Central memory CD4-positive, alpha-beta T cell (primary cell): ENCODE data around the gene QPCTL.
"Not testable (repeated sequence)": the region's sequence is repeated elsewhere in the genome, so short reads cannot be mapped to it uniquely, and the experiment has no call there.

Source experiments
- DNase-seq: peaks from one replicate; pipeline ENCODE4 v3.0.0; 2022

QPCTL gene

DNA sequence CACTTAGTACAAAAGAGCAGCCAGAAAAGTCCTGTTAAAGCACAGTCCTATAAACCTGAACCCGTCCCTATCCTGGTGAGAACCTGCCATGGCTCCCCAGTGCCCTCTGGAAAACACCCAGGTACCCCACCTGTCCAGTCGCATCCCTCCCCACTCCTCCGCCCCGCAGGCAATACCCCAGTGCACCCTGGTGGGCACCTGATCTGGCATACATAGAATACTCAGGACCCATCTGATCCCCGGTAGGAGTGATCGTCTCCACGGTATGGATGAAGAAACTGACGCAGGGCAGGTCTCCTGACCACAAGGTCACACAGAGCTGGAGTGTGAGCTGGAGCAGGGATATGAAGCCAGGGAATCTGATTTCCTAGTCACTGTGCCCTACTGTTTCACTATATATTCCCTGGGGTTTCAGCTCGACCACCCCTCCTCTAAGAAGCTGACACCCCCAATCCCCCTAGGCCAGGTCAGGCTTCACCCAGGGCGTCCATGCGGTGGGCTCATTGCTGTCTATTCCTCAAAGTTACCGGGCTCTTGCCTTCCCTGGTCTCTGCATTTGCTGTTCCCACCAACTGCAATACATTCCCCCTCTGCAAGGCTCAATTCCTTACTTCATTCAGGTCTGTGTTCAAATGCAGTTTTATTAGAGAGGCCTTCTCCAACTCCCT is 25.7 kb downstream of the QPCTL start:
- DNase-seq = no peak

DNA sequence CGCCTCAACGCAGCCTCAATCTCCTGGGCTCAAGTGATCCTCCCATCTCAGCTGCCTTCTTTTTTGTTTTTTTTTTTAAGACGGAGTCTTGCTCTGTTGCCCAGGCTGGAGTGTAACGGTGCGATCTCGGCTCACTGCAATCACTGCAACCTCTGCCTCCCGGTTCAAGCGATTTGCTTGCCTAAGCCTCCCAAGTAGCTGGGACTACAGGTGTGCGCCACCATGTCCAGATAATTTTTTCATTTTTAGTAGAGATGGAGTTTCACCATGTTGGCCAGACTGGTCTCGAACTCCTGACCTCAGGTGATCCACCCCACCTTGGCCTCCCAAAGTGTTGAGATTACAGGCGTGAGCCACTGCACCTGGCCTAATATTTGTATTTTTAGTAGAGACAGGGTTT is 27.6 kb downstream of the QPCTL start:
- not testable (repeated sequence) for DNase-seq

DNA sequence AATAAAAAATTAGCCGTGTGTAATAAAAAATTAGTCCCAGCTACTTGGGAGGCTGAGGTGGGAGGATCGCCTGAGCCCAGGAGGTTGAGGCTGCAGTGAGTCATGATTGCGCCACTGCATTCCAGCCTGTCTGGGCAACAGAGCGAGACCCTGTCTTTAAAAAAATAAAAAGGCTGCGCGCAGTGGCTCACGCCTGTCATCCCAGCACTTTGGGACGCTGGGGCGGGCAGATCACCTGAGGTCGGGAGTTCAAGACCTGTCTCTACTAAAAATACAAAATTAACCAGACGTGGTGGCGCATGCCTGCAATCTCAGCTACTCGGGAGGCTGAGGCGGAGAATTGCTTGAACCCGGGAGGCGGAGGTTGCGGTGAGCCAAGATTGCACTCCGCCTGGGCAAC is 36.2 kb downstream of the QPCTL start:
- DNase-seq = not testable (repeated sequence)

DNA sequence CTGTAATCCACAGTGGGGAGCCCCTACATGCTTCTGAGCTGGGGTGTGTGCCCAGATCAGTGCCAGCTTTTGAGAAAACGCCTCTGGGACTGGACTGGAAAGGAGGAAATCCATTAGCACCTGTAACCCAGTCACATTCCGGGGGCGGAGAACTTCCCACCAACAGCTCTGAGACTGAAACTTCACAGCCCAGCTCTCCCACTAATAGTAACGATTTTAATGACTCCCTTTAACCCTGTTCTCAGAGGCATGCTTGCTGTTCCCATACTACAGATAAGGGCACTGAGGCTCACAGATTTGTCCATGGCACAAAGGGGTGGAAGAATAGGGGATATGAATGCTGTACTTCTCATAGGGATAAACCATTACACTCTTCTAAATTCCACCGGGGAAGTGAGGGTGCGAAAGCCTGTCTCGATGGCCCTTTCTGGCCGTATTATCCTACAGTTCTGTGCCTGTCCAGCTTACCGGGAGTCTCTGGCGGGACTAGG is 37.4 kb downstream of the QPCTL start:
- DNase-seq = no peak

DNA sequence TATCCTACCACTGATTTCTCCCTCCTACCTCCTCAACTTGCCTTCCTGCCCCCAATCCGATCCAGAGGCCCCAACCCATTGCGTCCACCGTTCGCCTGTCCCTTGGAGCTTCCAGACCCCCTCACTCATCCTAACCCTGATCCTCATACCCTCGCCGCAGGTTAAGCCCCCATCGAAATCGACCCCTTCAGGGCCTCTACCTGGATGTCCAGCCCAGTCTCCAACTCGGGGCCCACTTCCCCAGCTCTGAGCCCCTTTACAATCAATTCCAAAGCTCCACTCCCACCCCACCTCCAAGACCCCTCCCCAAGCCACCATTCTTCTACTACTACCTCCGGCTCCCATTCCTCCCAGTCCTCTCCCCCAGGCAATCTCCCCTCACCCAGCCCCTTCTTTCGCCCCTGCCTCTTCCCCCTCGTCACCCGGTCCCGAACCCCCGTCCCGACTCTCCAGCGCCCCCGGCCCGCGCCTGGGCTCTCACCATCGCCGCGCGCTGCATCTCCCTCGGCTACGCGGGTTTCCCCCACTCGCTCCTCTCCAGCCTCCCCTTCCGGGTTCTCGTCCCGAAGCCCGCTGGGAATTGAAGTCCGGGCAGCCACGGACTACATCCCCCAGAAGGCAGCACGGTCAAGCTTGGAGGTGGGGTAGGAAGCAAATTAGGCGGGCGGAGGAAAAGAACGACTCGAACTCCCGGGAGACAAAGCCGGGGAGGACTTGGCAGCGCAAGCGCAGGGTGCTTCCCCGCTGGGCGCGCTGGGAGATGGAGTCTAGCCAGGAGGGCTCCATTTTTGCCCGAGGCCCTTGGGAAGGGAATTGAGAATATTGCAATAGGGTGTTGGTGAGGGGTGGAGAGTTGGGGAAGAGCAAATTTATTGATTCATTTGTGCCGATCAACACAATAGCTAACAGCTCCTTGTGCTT is 38.2 kb downstream of the QPCTL start, which contains the start of gene FBXO46:
Gene FBXO46 (minus strand): TSS at position 529 of the 921 bp plus-strand sequence. CDS start 17,401 bp downstream, outside the sequence.
- peak; percentile 91 for DNase-seq

DNA sequence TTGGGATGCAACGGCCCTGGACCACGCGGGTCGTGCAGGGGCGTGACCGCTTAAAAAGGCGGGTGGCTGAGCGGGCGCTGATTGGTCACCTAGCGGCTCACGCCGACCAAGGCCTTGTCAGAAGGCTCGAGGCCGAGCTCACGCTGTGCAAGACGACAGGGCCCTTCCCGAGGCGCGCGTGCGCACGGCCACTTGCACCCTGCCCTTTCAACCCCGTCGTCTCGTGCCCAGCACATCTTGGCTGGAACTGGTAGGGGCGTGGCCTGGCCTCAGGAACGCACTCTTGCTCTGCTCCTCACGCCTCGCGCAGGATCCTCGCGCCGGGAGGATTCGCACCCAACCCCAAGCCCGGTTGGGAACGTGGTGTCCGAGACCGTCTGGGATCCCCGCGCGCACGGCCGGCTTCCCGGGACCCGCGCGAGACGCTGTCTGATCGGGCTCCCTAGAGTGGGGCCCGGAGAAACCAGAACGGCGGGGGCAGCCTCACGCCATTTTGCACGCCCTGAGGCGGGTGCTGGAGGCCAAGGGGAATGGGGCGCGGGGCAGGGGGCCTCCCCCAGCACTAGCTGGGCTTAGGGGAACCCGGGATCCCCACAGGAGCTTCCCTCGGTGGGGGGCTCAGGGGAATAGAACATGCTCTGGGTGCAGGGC is 40.8 kb downstream of the QPCTL start, which contains the start of gene MEIOSIN:
Gene MEIOSIN (plus strand): TSS at position 280 of the 651 bp plus-strand sequence. CDS start 1,938 bp downstream, outside the sequence.
- no peak for DNase-seq

DNA sequence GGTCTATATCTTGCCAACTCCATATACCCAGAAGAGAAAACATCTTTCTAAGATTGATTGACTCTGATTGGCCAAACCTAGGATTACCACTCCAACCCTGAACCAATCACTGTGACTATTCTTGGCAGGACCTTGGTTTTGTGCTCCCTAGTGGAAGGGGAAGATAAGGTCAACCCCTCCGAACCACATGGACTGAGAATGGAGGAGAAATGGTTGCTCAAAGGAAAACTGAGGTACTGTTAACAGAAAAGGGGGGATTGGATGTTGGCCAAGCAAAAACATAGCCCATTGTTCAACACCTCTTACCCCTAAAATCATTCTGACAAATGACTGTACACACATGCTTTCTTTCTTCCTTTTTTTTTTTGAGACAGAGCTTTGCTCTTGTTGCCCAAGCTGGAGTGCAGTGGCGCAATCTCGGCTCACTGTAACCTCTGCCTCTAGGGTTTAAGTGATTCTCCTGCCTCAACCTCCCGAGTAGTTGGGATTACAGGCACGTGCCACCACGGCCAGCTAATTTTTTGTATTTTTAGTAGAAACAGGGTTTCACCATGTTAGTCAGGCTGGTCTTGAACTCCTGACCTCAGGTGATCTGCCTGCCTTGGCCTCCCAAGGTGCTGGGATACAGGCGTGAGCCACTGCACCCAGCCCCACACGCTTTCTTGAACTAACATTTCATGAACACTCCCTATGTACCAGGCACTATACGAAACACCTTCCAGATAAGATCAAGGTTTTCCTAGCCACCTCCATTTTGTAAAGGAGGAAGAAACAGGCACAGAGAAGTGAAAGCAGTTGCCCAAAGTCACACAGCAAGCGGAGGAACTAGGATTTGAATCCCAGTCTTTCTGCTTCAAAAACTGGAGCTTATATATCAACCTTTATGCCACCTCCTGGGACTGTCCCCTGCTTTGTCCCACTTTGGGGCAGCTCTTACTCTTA is 47.3 kb downstream of the QPCTL start:
- no peak for DNase-seq

DNA sequence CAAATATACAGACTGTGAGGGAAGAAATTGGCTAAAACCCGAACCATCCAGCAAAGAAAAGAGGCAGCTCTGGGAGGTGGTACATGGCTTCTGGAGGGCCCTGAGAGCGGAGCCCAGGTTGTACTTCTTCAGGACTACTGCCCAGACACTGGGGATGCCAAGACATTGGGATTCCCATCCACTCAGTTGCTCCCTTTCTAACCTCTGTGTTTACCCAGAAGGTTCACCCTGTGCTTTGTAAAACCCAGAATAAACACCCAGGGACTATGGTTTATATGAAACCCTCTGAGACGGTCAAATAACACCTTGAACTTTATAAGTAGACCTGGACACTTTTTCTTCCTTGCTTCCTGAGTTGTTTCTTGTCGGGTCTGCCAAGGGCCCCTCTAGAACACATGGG is 50.5 kb downstream of the QPCTL start:
- no peak for DNase-seq

DNA sequence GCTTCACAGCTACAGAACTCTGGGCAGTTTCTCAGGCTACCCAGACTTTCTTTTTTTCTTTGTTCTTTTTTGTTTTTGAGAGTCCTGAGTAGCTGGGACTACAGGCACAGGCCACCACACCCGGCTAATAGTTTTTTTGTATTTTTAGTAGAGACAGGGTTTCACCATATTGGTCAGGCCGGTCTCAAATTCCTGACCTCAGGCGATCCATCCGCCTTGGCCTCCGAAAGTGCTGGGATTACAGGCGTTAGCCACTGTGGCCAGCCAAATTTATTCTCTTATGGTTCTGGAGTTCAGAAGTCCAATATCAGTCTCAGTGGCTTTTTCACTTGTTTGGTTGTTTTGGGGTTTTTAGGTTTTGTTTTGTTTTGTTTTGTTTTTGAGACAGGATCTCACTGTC is 53.1 kb downstream of the QPCTL start:
- no peak for DNase-seq

DNA sequence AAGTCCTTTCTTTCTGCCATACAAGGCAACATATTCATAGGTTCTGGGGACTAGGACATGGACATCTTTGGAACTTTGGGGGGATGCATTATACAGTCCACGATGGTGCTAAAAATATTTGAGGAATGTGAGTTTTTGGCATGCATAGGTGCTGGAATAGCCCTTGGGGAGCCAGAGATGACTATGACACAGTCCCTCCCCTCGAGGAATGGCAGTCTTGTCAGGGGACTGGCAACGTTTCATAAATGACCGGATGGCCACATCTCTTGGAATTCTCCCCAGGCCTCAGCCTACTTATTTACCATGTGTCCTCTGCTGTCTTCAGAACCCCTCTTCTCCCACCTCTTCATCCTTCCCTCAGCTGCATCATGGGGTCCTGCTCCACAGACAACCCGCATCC is 54.4 kb downstream of the QPCTL start:
- no peak for DNase-seq

DNA sequence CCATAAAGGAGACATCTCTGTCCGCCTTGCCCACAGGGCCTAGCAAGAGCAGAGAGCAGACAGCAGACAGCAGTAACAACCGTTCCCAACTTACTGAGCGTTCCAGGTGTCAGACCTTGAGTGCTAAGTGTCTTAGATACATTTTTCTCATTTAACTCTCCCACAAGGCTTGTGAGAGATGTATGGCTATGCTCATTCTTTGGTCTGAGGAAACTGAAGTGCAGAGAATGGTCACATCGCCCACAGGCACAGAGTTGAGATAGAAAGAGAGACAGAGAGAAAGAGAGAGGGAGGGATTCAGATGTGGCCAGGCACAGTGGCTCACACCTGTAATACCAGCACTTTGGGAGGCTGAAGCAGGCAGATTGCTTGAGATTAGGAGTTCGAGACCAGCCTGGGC is 55.0 kb downstream of the QPCTL start:
- no peak for DNase-seq

DNA sequence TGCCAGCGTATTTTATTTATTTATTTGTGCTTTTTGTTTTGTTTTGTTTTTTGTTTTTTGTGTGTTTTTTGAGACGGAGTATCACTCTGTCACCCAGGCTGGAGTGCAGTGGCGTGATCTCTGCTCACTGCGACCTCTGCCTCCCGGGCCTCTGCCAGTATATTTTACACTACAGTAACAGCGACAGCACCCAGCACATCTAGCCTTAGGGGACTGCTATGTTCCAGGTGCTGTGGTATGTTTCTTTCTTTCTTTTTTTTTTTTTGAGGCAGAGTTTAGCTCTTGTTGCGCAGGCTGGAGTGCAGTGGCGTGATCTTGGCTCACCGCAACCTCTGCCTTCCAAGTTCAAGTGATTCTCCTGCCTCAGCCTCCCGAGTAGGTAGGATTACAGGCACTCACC is 59.0 kb downstream of the QPCTL start:
- not testable (repeated sequence) for DNase-seq

DNA sequence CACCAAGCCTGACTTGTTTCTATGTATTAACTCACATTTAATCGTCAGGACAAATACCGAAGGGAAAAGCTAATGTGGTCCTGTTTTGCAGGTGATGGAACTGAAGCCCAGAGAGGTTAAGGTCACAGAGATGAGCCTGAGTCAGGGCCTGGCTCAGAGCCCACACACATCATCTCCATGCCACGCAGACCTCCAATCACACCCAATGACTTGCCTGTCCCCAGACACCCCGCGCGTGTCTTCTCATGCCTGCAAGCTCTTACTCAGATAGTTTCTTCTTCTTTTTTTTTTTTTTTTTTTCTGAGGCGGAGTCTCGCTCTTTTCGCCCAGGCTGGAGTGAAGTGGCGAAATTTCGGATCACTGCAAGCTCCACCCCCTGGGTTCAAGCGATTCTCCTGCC is 60.2 kb downstream of the QPCTL start:
- no peak for DNase-seq

DNA sequence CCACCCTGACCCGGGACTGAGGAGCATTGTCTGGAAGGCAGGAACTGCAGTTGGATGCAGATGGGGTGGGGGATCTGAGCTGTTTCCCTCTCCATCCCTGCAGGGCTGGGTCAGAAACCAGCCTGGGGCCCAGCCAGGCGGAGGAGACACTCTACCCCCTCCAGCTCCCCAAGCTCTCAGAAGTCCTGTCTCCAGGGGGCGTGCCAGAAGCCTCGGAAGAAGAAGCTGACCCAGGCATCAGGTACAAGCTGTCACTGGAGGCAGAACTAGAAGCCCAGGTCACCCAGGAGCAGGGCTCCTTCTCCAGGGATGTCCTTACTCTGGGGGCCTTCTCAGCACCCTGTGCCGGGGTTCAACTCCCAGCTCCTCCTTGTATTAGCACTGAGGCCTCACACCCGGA is 61.1 kb downstream of the QPCTL start:
- DNase-seq = no peak
